Neural progenitor cell (in vitro differentiated cells): ENCODE data around the gene CD99.

Source experiments
- CTCF ChIP-seq: fragments of 200-600 bp; sonication (generic); IDR thresholded peaks from 2 replicates; pipeline ENCODE4 v1.5.1; 2017; ENCODE audit warnings: antibody characterized with exemption, mild to moderate bottlenecking
- EZH2 ChIP-seq: fragments of 200-600 bp; sonication (generic); IDR thresholded peaks from 2 replicates; pipeline ENCODE4 v1.6.1; 2017; ENCODE audit warnings: antibody characterized with exemption, mild to moderate bottlenecking, moderate library complexity
- EZH2phosphoT487 ChIP-seq: fragments of 200-600 bp; sonication (generic); IDR thresholded peaks from 2 replicates; pipeline ENCODE4 v1.6.1; 2017; ENCODE audit warnings: antibody characterized with exemption

GRCh38 chrX:2788980-2789379 lies 97.9 kb downstream of the CD99 start:
- TF ChIP-seq CTCF: no peak
- TF ChIP-seq EZH2phosphoT487: no peak
- TF ChIP-seq EZH2: no peak
